CD14-positive monocyte (primary cell): ENCODE data around the gene CNPY3. TPM values are rescaled to one million over a fixed set of nuclear protein-coding genes. Genes with fewer than 3 reads are reported as not detected.
A peak's percentile ranks its signal among the peaks of the same experiment; 100 is the strongest.
"Not testable (repeated sequence)": the region's sequence is repeated elsewhere in the genome, so short reads cannot be mapped to it uniquely, and the experiment has no call there.

Experiments
- DNase-seq, 3 donors: peaks; one replicate each; pipeline ENCODE4 v3.0.0-alpha.2; 2011 to 2022
- H2AFZ ChIP-seq: 2 replicates; pipeline ENCODE4 v1.6.0; 2012; ENCODE audit warnings: mild to moderate bottlenecking, low read depth, low read length, inconsistent platforms; ENCODE audit not compliant: insufficient read depth, poor library complexity, severe bottlenecking
- H3K27ac ChIP-seq, 2 donors: 1 replicate in 1 of 2; 2 replicates in 1 of 2; pipeline ENCODE4 v1.5.1; 2012 to 2013; ENCODE audit warnings: low read length in 2 of 2, control low read depth in 1 of 2, inconsistent platforms in 1 of 2, low read depth in 1 of 2, mild to moderate bottlenecking in 1 of 2
- H3K27me3 ChIP-seq, 2 donors: one replicate each; pipeline versions ENCODE4 v1.6.0 to v1.6.1; 2011 to 2013; ENCODE audit warnings: low read length in 2 of 2; ENCODE audit not compliant: control insufficient read depth in 2 of 2, insufficient read depth in 2 of 2
- H3K36me3 ChIP-seq, 2 donors: replicated peaks in 1 of 2; 1 replicate in 1 of 2; 2 replicates in 1 of 2; pipeline versions ENCODE4 v1.5.1 to v1.6.1; 2012 to 2013; ENCODE audit warnings: low read length in 2 of 2, control low read depth in 1 of 2, inconsistent platforms in 1 of 2, mild to moderate bottlenecking in 1 of 2; ENCODE audit not compliant: insufficient read depth in 2 of 2, control insufficient read depth in 1 of 2
- H3K4me1 ChIP-seq, 2 donors: 1 replicate in 1 of 2; 2 replicates in 1 of 2; pipeline versions ENCODE4 v1.5.1 to v1.6.1; 2012 to 2013; ENCODE audit warnings: low read length in 2 of 2, control low read depth in 1 of 2, inconsistent platforms in 1 of 2, mild to moderate bottlenecking in 1 of 2, moderate library complexity in 1 of 2; ENCODE audit not compliant: insufficient read depth in 2 of 2, control insufficient read depth in 1 of 2
- H3K4me2 ChIP-seq: replicated peaks from 2 replicates; pipeline ENCODE3; 2012; ENCODE audit warnings: low read length, moderate library complexity, mild to moderate bottlenecking; ENCODE audit not compliant: poor library complexity, severe bottlenecking; ENCODE audit errors: extremely low read depth
- H3K4me3 ChIP-seq, 3 experiments: fragments of 200-600 bp in 1 of 3; sonication (generic) in 1 of 3; replicated peaks in 1 of 3; 1 replicate in 2 of 3; 2 replicates in 1 of 3; pipeline ENCODE4 v1.5.1; 2011 to 2013; ENCODE audit warnings: low read length in 3 of 3, mild to moderate bottlenecking in 3 of 3, control low read depth in 2 of 3, low read depth in 2 of 3, inconsistent platforms in 1 of 3, moderate library complexity in 1 of 3
- H3K79me2 ChIP-seq: 2 replicates; pipeline ENCODE4 v1.6.0; 2012; ENCODE audit warnings: mild to moderate bottlenecking, control low read depth, inconsistent platforms, low read length, moderate library complexity; ENCODE audit not compliant: insufficient read depth
- H3K9ac ChIP-seq: 2 replicates; pipeline ENCODE4 v1.6.0; 2017; ENCODE audit warnings: low read length, mild to moderate bottlenecking; ENCODE audit not compliant: insufficient read depth, poor library complexity, severe bottlenecking
- H3K9me3 ChIP-seq, 2 donors: replicated peaks in 1 of 2; 1 replicate in 1 of 2; 2 replicates in 1 of 2; pipeline versions ENCODE4 v1.5.1 to v1.6.1; 2012 to 2013; ENCODE audit warnings: low read length in 2 of 2, control low read depth in 1 of 2; ENCODE audit not compliant: control insufficient read depth in 1 of 2, insufficient read depth in 1 of 2
- H4K20me1 ChIP-seq: 2 replicates; pipeline ENCODE4 v1.6.0; 2012; ENCODE audit warnings: mild to moderate bottlenecking, low read length, control low read depth, moderate library complexity; ENCODE audit not compliant: insufficient read depth
- H3K27ac Mint-ChIP-seq, 7 donors: one replicate each; pipeline ENCODE4 v1.8.0; 2020; ENCODE audit warnings: mild to moderate bottlenecking in 7 of 7, mixed read lengths in 7 of 7, moderate library complexity in 6 of 7, inconsistent platforms in 2 of 7
- H3K27me3 Mint-ChIP-seq, 3 donors: one replicate each; pipeline ENCODE4 v1.8.0; 2021 to 2022; ENCODE audit warnings: low read depth in 3 of 3, mild to moderate bottlenecking in 3 of 3, mixed read lengths in 3 of 3, moderate library complexity in 3 of 3, inconsistent platforms in 1 of 3
- H3K36me3 Mint-ChIP-seq, 2 donors: one replicate each; pipeline ENCODE4 v1.8.0; 2020; ENCODE audit warnings: mixed read lengths in 2 of 2, inconsistent platforms in 1 of 2, mild to moderate bottlenecking in 1 of 2
- H3K4me1 Mint-ChIP-seq: one replicate; pipeline ENCODE4 v1.8.0; 2020; ENCODE audit warnings: mild to moderate bottlenecking, mixed read lengths
- H3K4me3 Mint-ChIP-seq, 2 donors: one replicate each; pipeline ENCODE4 v1.8.0; 2020; ENCODE audit warnings: mild to moderate bottlenecking in 2 of 2, mixed read lengths in 2 of 2, moderate library complexity in 1 of 2
- H3K9me3 Mint-ChIP-seq, 7 donors: one replicate each; pipeline ENCODE4 v1.8.0; 2020 to 2022; ENCODE audit warnings: mixed read lengths in 7 of 7, mild to moderate bottlenecking in 6 of 7, moderate library complexity in 6 of 7, inconsistent platforms in 2 of 7
- WGBS: methylation state at CpG from one replicate; pipeline ENCODE4 v1.1.5; 2013; ENCODE audit warnings: missing lambda C conversion rate; ENCODE audit not compliant: insufficient coverage; 5-methylcytosine and 5-hydroxymethylcytosine counted together
- intact Hi-C, 2 donors: fragments of 100-400 bp; cut with micrococcal nuclease; formaldehyde crosslinking; loops; one replicate each; pipeline versions ENCODE4 v1.15.0 to v1.15.1; 2023
- polyA plus RNA-seq, 3 donors: library from polyadenylated mRNA; depleted of rRNA in 1 of 3; unstranded in 2 of 3; stranded (reverse) in 1 of 3; fragments of 300-500 nt in 2 of 3; fragments of >200 nt in 1 of 3; fragmentation: Illumina TruSeq in 2 of 3; gene quantifications; 1 replicate in 2 of 3; 2 replicates in 1 of 3; pipeline ENCODE4 v1.2.3, GENCODE V29; 2012 to 2021
- TF ChIP-seq, protein P1 (sequence below): fragments of 200-600 bp; IDR thresholded peaks from one replicate; pipeline ENCODE4 v1.8.0; 2022; ENCODE audit warnings: antibody characterized with exemption, mild to moderate bottlenecking

CNPY3 gene
- polyA plus RNA-seq, 3 donors: 237 to 295 (median 262) TPM

DNA sequence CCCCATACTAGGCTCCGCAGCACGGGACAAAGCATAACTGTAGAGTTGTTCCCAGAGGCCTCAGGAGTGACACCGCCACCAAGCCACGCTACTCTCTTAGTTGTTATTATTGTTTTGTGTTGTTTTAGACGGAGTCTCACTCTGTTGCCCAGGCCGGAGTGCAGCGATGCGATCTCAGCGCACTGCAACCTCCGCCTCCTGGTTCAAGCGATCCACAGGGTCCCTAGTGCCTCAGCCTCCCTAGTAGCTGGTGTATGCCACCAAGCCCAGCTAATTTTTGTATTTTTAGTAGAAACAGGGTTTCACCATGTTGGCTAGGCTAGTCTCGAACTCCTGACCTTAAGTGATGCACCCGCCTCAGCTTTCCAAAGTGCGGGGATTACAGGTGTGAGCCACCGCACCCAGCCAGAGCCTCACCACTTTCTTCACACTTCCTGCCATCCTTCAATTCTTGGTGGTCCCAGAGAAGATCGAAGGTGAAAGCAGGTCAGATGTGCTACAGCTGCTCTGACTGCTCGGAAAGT lies 38.0 kb upstream of the CNPY3 start:
- peak overlapping the region; percentile 95 for H3K9ac ChIP-seq
- intact Hi-C loops: loop anchor here (5.0 to 10.0 kb wide), 3 partner anchors 146 to 674 kb away; partner anchors contain the start of genes MRPS10 (in 1 of the 2) and TBCC (in 1 of the 2)

DNA sequence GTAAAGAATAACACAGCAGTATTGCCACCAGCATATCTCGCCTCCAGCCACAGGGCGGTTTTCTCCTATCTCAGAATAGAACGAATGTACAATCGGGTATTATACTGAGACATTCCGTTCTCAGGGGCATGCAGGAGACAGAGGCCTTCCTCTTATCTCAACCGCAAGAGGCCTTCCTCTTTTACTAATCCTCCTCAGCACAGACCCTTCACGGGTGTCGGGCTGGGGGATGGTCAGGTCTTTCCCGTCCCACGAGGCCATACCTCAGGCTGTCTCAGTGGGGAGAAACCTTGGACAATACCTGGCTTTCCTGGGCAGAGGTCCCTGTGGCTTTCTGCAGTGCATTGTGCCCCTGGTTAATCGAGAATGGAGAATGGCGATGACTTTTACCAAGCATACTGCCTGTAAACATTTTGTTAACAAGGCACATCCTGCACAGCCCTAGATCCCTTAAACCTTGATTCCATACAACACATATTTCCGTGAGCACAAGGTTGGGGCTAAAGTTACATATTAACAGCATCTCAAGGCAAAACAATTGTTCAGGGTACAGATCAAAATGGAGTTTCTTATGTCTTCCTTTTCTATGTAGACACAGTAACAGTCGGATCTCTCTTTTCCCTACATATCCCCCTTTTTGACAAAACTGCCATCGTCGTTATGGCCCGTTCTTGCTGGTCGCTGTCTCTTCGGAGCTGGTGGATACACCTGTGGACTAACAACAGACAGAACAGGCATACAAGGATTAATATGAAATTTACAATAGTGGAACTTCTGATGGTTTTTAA lies 35.0 kb upstream of the CNPY3 start:
- intact Hi-C loops: loop anchor here (5.0 to 10.0 kb wide), 3 partner anchors 149 to 677 kb away; partner anchors contain the start of genes MRPS10 (in 1 of the 2) and TBCC (in 1 of the 2)
- Histone ChIP-seq H3K27ac (peak overlapping the region in 1 of 2 donors; percentile 62), H2AFZ (peak overlapping the region; percentile 29), H3K4me3 (peak overlapping the region in 1 of 3 experiments; percentile 8), H3K4me1 (peaks cover 27 to 36% of the 10 kb centered on the region in 2 donors)
- Mint-ChIP-seq H3K4me3 (peak overlapping the region; percentile 40 to 54), H3K27ac (peak overlapping the region in 5 of 7 donors; percentile 13 to 83 (median 65)), H3K4me1 (peaks cover 33% of the 10 kb centered on the region)
- H3K9me3 Mint-ChIP-seq, H3K27me3 Mint-ChIP-seq, H3K27me3 ChIP-seq, H3K9me3 ChIP-seq, H3K9ac ChIP-seq, H4K20me1 ChIP-seq, H3K79me2 ChIP-seq, H3K4me2 ChIP-seq, H3K36me3 ChIP-seq, H3K36me3 Mint-ChIP-seq: not testable (repeated sequence)
- DNase-seq: peak in 1 of 3 donors; percentile 9
- WGBS: 36% methylated on average over 9 of the region's 19 CpGs

More for the DNA sequence above, 38.0 kb upstream of the CNPY3 start:
- peaks cover 0 to 2% (median 0%) of the 10 kb centered on the region in 7 donors for H3K9me3 Mint-ChIP-seq
- WGBS: 47% methylated on average over 10 of the region's 17 CpGs
- peaks cover 12 to 16% of the 10 kb centered on the region in 2 donors for H3K36me3 Mint-ChIP-seq
- H3K27me3 ChIP-seq: no peaks in the 10 kb centered on the region
- no peak for DNase-seq
- no peaks in the 10 kb centered on the region for H3K9me3 ChIP-seq
- peak overlapping the region; percentile 85 to 91 for H3K27ac ChIP-seq
- H3K4me1 Mint-ChIP-seq: peaks cover 30% of the 10 kb centered on the region
- H3K36me3 ChIP-seq: peaks cover 0 to 8% of the 10 kb centered on the region in 2 donors
- H3K27ac Mint-ChIP-seq: peak overlapping the region in 6 of 7 donors; percentile 87 to 95 (median 92)
- peak overlapping the region; percentile 91 to 98 (median 93) for H3K4me3 ChIP-seq
- H3K4me3 Mint-ChIP-seq: peak overlapping the region; percentile 94 to 97
- no peaks in the 10 kb centered on the region for H4K20me1 ChIP-seq
- peak overlapping the region; percentile 87 for H2AFZ ChIP-seq
- peaks cover 9% of the 10 kb centered on the region for H3K79me2 ChIP-seq
- TF ChIP-seq, protein P1, sequence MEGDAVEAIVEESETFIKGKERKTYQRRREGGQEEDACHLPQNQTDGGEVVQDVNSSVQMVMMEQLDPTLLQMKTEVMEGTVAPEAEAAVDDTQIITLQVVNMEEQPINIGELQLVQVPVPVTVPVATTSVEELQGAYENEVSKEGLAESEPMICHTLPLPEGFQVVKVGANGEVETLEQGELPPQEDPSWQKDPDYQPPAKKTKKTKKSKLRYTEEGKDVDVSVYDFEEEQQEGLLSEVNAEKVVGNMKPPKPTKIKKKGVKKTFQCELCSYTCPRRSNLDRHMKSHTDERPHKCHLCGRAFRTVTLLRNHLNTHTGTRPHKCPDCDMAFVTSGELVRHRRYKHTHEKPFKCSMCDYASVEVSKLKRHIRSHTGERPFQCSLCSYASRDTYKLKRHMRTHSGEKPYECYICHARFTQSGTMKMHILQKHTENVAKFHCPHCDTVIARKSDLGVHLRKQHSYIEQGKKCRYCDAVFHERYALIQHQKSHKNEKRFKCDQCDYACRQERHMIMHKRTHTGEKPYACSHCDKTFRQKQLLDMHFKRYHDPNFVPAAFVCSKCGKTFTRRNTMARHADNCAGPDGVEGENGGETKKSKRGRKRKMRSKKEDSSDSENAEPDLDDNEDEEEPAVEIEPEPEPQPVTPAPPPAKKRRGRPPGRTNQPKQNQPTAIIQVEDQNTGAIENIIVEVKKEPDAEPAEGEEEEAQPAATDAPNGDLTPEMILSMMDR: no peak
- H3K4me2 ChIP-seq: peak overlapping the region; percentile 86
- no peaks in the 10 kb centered on the region for H3K27me3 Mint-ChIP-seq
- H3K4me1 ChIP-seq: peaks cover 27 to 36% of the 10 kb centered on the region in 2 donors
